GM21367 (cell line): ENCODE measurements around the gene ZNF81.
"Not testable (repeated sequence)": the region's sequence is repeated elsewhere in the genome, so short reads cannot be mapped to it uniquely, and the experiment has no call there.

ENCODE experiments used
- ATAC-seq: cut with Tn5 transposase; IDR thresholded peaks from one replicate; pipeline ENCODE4 v1.9.1; 2021; ENCODE audit not compliant: unreplicated experiment

Gene ZNF81

DNA sequence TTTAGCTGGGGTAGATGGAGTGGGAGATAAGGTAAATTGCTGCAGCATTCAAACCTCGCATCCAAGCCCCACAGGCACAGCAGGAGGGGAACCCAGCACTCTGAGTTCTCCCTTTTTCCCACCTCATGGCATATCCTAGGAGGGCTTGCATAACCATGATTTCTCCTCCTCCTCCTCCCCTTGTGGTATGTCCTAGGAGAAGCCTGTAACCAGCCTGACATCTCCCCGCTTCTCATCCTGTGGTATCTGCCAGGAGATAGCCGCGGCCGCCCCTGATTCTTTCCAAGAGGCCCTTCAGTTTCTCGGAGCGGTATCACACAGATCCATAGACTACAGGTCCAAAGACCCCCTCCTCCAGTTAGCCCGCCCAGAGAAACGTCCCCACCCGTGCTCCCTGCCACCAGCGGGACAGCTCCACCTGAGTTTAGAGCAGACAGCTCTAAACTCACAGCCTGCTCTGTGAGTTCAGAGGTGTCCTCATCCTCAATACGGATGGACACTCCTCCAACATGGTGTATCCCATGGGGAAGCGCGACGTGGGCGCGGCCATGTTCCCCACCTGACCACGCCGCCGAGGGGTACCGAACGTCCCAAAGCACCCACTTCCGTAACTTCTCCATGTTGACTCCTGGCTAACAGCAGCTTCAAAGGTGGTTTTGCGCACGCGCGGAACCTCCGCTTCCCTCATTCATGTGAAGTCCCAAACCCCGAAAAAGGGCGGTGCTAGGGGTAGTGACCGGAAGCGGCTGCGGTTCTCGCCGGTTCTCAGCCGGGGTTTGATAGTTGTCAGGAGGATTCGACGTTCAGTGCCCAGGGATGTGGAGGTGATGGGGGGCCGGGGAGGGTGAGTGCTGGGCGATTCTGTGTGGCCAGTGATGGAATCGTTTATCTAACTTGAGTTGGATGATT lies at the start of gene ZNF81:
ZNF81 (plus strand) TSS at position 739 of the 909 bp plus-strand sequence. CDS start 9,366 bp downstream, outside the sequence.
- peak; percentile 90 for ATAC-seq

DNA sequence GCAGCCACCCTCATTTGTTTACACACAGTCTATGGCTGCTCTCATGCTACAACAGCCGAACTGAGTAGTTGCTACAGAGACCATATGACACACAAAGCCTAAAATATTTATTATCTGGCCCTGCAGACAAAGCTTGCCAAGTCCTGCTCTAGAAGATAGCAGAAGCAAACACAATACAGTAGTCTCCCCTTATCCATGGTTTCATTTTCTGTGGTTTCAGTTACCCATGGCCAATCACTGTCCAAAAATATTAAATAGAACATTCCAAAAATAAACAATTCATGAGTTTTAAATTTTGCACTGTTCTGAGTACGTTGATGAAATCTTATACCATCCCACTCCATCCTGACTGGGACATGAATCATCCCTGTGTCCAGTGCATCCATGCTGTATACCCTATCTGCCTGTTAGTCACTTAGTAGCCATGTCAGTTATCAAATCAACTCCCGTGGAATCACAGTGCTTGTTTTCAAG lies 40.2 kb upstream of the ZNF81 start:
- no peak for ATAC-seq

DNA sequence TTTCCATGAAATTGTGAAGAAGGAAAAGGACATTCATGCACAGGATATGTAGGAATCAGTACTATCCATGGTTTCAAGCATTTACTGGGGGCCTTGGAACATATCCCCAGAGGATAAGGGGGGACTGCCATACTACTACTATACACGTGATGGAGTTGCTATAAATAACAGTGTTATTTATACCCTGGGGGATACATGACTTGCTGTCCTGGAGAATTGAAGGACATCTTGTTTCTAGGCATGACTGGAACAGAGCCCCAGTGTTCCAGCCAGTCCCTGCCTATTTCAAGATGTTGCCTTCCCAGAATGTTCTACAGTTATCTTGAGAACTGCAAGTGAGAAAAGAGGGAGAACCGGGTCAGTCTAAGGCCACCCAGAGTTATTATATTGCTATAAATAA lies 39.6 kb upstream of the ZNF81 start:
- no peak for ATAC-seq

DNA sequence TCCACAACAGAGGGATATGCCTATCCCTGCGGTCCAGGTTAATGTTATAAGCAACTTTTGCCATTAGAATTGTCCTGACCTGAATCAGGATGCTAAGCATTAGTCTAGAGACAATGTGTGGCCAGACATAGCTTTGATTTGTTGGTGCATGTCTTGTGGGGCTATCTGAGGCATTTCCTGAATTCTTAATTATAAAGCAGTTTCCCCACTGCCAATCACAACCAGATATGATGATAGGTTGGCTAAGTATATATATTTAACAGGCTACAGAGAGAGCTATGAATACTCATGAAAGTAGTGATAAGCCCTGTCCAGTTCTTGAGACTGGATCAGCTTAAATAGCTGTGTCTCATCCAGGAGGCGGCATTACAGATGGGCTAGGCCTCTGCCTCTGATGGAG lies 37.8 kb upstream of the ZNF81 start:
- no peak for ATAC-seq

DNA sequence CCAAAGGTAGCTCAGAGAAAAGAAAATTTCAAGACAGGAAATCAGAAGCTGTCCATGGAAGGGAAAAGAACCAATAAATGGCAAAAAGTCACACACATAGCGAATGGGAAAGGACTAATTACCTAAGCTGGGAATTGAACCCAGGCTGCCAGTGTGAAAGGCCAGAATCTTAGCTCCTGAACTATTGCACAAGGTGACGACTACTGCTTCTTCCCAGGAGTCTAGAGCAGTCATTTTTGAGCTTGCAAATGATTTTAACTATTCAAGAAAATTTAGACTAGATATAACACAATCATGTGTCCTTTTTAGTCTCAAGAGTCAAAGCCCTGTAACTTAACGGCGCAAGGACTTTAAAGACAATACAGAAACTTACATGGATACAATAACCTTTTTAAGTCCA lies 34.1 kb upstream of the ZNF81 start:
- no peak for ATAC-seq

DNA sequence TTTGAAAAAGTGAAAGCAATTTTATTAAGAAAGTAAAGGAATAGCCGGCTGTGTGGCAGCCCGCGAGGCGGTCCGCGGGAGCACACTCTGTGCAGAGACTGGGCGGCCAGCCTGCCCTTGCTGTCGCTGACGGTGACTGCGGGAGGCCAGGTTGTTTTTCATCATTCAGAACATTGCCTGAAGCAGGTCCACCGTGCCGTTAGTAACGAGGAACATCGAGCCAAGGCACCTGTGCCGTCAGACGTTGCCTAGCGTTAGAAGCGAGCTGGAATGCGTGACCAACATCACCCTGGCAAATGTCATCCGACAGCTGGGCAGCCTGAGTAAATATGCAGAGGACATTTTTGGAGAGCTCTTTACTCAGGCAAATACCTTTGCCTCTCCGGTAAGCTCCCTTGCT lies 33.6 kb upstream of the ZNF81 start:
- not testable (repeated sequence) for ATAC-seq

DNA sequence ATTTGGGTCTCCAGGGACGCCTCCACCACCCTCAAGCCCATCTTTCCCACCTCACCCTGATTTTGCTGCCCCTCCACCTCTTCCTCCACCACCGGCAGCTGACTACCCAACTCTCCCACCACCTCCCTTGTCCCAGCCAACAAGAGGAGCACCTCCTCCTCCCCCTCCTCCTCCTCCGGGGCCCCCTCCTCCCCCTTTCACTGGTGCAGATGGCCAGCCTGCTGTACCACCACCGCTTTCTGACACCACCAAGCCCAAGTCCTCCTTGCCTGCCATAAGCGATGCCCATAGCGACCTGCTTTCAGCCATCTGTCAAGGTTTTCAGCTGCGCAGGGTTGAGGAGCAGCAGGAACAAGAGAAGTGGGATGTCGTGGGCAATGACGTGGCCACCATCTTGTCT lies 32.4 kb upstream of the ZNF81 start:
- no peak for ATAC-seq

DNA sequence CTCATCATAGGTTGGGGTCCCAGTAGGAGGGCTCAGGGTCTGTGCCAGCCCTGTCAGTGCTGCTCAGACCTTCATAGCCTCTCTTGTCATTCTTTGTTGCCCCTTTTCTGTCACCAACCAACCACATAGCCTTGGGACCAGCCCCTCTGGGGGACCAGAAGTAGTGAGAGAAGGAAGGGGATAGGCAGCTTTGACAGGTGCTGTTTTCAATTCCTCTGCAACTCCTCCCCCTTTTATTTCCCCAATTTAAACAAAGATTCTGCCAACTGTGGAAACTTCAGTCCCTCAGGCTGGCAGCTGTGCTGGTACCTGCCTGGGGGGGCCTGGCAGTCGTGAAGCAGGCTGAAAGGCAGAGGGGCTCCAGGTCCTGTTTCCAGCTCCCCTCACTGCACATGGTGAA lies 30.9 kb upstream of the ZNF81 start:
- not testable (repeated sequence) for ATAC-seq

DNA sequence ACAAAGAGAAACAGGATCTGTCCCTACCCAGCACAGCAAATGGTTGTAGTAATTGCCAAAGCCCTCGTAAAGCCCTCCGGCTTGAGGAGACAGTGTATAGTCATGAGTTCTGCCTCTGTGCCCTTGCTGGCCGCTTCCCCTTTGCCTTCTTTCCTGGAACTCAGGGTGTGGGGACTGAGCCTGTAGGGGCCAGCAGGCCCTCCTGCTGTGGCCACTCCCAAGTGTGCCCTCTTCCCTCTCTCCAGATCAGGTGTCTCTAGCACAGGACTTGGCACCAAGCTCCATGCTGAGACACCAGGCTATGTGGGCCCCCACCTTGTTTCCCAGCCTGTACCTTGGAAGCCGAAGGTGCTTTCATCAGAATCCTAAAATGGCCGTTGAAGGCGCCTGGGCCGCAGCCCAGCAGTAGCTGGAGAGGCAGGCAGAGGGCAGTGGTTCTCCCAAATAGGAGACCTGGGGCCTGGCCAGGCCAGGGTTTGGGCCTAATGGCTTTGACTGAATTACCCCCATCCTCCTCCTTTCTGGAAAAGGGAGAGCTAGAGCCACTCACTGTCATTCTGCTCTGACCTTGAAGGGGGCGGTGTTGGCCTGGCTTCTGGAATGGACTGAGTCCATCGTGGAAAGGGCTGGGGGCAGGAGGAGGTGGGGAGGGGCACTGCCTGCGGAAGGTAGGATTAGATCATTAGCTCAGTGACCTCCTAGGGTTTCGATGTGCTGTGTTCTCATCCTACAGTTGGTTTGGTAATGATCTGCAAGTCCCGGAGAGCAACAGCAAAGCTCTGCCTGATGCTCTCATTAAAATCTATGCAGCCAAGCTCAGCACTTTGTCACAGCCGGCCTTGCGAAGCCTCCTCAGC lies 30.1 kb upstream of the ZNF81 start:
- ATAC-seq, result not testable (repeated sequence)

DNA sequence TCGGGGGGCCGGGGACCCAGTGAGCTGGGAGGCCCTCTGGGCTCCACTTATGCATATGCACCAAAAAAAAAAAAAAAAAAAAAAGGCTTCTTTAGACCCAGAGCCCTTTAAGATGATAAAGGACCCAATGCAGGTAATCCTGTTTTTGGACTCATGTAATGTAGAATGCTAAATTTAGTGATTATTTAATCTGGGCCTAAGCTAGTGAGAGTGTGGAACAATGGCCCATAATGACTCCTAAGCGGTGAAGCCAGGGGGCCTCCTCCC lies 29.5 kb upstream of the ZNF81 start:
- not testable (repeated sequence) for ATAC-seq

DNA sequence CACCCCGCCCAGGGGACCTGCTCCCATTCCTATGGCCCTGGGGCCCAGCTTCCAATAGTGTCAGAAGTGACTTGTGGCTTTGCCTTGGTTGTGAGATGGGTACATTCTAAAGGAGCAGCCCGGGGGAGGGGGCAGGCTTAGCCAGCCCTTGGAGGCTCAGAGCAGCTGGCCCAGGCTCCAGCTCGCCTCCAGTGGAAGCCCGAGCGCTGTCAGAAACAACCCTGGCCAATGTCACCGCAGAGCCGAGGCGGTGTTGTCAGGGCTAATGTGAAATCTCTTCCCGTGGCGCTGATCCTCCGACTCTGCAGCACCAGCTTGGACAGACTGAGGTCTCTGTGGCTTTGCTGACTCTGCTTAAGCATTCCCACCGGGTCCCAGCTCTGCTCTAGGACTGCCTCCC lies 29.2 kb upstream of the ZNF81 start:
- ATAC-seq, result no peak

DNA sequence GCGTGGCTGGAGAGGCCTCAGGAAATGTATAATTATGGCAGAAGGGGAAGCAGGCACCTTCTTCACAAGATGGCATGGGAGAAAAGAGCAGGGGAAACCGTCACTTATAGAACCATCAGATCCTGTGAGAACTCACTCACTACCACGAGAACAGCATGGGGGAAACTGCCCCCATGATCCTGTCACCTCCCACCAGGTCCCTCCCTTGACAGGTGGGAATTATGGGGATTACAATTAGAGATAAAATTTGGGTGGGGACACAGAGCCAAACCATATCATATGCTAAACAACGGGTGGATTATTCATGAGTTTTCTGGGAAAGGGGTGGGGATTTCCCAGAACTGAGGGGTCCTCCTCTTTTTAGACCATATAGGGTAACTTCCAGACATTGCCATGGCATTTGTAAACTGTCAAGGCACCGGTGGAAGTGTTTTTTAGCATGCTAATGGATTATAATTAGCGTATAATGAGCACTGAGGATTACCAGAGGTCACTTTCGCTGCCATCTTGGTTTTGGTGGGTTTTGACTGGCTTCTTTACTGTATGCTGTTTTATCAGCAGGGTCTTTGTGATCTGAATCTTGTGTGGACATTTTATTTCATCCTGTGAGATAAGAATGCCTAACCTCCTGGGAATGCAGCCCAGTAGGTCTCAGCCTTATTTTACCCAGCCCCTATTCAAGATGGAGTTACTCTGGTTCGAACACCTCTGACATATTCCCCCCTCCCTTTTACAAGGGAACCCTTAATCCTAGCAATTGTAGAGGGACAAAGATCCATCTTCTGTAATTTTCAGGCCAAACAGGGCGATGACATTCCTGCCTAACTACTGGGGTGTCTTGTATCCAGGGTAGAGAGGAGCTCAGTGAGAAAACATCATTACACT lies 27.6 kb upstream of the ZNF81 start:
- ATAC-seq, result no peak

DNA sequence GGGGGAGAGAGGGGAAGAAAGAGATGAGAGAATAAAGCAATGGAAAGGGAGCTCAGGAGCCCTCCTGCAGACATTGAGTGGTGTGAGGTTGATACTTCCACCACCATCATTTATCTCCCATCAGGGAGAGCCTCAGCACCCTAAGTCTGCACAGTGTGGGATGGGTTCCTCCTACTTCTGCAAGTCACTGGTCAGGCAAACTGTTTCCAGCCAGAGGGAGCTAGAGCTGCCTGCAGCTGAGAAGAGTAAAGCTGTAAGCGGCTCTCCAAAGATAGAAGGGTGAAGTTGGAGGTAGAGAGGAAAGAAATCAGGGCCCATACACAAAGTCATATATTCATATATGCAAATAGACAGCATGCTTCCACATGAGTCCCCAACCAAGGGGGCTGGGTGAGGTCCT lies 21.9 kb upstream of the ZNF81 start:
- no peak for ATAC-seq

DNA sequence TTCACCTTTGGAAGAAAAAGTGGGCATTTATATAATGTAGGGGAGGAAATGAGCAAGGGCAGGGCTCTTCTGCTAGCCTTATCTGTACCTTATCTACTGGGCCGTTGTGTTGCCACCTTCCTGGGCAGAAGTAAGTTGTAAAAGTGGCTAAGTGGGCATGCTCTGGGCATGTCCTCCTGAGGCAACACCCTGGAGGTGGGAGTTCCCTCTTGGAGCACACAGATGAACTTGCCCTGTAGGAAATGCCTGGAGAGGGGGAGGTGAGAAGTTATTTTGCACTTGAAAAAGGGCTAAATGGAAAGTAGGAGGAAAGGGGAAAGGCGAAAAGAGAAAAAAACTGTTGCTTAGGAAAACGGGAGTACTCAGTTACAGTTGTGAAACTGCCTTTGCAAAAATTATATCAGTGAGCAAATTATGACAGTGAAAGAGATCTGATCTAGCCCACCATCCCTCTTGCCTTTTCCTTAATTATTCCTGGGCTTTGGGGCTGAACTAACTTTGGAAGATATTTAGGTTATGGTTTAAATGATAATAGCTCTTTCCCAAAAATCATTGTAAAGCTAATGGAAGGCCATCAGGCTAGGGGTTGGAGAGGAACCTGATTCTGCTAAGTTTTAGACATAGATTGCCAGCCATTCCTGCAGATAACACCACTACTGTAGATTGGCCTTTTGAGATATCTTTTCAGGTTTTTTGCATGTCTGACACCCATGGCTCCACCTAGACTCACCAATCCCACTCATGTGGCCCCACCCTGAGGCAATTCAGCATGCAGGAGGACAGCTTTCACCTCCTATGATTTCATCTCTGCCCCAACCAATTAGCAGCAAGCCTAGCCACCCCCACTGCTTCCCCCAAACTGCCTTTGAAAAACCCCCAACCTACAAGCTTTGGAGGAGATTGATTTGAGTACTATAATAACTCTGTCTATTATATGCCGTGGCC lies 20.5 kb upstream of the ZNF81 start:
- ATAC-seq, result no peak

DNA sequence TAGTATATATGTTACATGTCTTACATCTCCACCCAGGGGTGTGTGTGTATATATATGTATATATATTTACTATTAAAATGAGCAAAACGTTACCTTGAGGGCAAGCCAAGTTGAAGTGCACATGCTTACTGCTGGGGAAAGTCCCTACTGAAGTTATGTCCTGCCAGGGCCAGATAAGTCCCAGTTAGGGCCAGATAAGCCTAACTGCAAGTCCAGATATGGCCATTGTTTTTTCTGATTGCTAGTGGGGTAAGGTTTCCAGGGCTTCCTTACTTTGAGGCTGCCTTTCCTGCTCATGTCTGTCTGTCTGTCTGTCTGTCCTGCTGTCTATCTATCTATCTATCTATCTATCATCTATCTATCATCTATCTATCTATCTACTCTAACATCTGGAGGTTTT lies 19.3 kb upstream of the ZNF81 start:
- ATAC-seq, result no peak

DNA sequence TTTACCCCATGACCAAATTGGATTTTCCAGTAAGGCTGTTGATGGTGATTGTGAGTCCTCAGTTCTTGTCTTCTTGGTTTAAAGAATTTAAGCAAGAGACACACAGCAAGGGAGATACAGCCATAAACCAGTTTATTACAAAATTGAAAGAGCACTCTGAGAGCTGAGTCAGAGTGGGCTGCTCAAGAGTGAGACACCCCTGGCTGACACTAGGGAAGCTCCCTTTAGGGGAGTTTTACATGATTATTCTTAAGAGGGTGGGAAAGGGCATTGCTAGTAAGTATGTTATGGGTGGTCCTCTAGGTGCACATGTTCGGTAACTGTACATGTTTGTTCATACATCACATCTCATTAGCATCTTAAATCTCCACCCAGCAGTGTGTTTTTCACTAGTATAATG lies 18.8 kb upstream of the ZNF81 start:
- no peak for ATAC-seq

DNA sequence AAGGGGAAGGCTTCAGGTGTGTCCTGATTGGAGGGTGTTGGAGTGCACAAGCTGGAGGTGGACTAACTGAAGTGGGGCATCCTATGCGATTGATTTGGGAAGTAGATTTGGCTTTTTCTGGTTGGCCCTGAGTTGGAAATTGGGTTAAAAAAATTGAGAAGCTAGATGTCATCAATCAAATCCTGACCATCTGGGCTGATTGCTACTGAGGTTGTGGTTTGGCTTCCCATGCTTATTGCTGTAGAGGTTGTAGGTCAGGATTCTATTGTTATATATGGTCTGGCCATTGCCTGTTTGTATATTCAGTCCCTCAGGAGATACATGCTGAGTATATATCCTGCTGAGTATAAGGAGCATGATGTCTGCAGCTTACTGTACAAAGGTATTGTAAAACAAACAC lies 7.7 kb upstream of the ZNF81 start:
- no peak for ATAC-seq

DNA sequence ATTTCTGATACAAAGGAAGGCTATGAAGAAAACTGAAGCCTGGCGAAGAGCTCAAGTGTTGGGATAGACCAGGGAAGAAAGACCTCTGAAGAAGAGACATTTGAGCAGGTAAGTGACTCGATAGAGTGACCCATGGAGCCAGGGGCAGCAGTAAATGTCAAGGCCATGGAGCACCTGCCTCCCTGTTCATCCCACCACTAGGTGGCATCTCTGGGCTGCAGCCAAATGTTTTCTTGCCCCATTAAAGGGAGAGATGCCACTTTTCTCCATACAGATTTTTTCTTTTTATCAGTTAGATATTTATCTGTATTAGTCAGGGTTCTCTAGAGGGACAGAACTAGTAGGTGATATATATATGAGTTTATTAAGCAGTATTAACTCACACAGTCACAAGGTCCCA lies 4.9 kb upstream of the ZNF81 start:
- ATAC-seq, result no peak

DNA sequence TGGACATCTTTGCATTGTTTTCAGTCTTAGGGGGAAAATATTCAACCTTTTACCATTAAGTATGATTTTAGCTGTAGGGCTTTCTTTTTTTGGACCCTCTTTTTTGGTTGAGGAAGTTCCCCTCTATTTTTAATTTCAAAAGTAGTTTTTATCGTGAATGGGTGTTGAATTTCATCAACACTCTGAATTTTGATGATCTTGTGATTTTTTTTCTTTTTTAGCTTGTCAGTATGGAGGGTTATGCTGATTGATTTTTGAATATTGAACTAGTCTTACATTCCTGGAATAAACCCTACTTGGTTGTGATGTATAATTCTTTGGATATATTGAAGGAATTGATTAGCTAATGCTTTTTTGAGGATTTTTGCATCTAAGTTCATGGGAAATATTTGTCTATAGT lies 1.7 kb downstream of the ZNF81 start:
- ATAC-seq, result no peak

DNA sequence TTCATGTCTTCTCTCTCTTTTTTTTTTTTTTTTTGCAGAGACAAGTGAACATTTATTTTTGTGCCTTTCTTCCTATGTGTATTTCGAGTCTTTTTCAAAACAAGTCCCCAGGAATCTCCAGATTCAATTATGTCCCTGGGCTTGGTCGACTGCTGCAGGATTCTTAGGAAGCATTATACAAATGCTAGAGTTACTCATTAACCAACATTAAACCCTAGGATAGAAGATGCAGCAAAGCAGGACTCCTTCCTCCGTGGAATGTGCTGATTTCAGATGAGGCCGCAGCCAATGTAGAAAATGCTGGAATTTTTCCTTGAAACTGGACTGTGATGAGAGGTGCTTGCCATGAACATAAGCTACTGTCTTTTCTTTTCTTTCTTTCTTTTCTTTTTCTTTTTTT lies 3.4 kb downstream of the ZNF81 start:
- no peak for ATAC-seq
